Cardiac fibroblast (primary cell): ENCODE results near the gene TTC38.
A peak's percentile ranks its signal among the peaks of the same experiment; 100 is the strongest.

ENCODE experiments used
- DNase-seq, 2 donors: peaks; one replicate each; pipeline versions ENCODE4 v3.0.0 to v3.0.0-alpha.2; 2010; ENCODE audit warnings: low read depth in 2 of 2
- H3K4me3 ChIP-seq, 2 donors: replicated peaks in 1 of 2; 1 replicate in 1 of 2; 2 replicates in 1 of 2; pipeline ENCODE4 v1.5.1; 2011; ENCODE audit warnings: low read depth in 2 of 2, low read length in 2 of 2, mild to moderate bottlenecking in 2 of 2, moderate library complexity in 1 of 2
- CTCF ChIP-seq: IDR thresholded peaks from one replicate; pipeline ENCODE4 v1.5.1; 2011; ENCODE audit warnings: low read depth, mild to moderate bottlenecking, low read length, inconsistent platforms

TTC38 gene

GRCh38 chr22:46295277-46295971 lies 27.6 kb downstream of the TTC38 start:
- no peak for TF ChIP-seq CTCF
- no peak overlapping the region for H3K4me3 ChIP-seq
- no peak for DNase-seq

GRCh38 chr22:46296257-46297150 lies 28.7 kb downstream of the TTC38 start, which contains the start of gene GTSE1:
Gene GTSE1 (plus strand): TSS chr22:46296870. CDS start chr22:46297401, 531 bp downstream.
- H3K4me3 ChIP-seq = peak within 1 kb of the TSS; percentile 68 to 71
- DNase-seq = peak; percentile 98
- TF ChIP-seq CTCF = no peak

- H3K4me3 ChIP-seq = peak overlapping the region; percentile 68 to 71
- no peak for TF ChIP-seq CTCF
- peak in 1 of 2 donors; percentile 63 for DNase-seq
These were observed 29.5 kb downstream of the TTC38 start for GRCh38 chr22:46297151-46297812.

- TF ChIP-seq CTCF = no peak
- no peak for DNase-seq
These were observed 31.3 kb downstream of the TTC38 start for GRCh38 chr22:46299101-46299500.

GRCh38 chr22:46300491-46300890 lies 32.7 kb downstream of the TTC38 start:
- TF ChIP-seq CTCF = no peak
- no peak for DNase-seq
- H3K4me3 ChIP-seq = no peak overlapping the region

More at GRCh38 chr22:46299101-46299500, 31.3 kb downstream of the TTC38 start:
- peak overlapping the region; percentile 9 to 14 for H3K4me3 ChIP-seq

GRCh38 chr22:46303347-46303965 lies 35.6 kb downstream of the TTC38 start:
- no peak overlapping the region for H3K4me3 ChIP-seq
- DNase-seq = peak in 1 of 2 donors; percentile 49
- no peak for TF ChIP-seq CTCF
